ENCODE data around the gene FBXO7. TPM values are rescaled to one million over a fixed set of nuclear protein-coding genes. Genes with fewer than 3 reads are reported as not detected.

FBXO7 gene
- total RNA-seq, 1 experiment from 2014 or later, result 47.8 TPM

DNA sequence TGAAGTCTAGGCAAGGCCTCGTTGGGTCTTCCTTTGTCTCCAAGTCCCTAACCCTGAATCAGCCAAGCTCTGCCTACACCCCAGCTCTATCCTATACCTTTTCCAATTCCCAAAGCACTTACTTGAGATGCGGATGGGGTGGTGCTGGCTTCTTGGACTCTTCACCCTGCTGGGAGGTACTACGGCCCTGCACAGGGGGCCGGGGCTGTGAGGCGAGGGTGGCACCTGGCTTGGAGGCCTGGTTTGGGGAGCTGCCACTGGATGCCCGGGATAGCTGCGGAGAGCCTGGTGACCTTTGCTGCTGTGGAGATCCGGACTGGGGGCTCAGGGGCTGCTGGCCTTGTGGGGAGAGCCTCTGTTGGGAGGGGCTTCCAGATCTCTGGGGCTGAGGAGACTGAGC is 43.3 kb downstream of the FBXO7 start:
- TF ChIP-seq, protein P1, sequence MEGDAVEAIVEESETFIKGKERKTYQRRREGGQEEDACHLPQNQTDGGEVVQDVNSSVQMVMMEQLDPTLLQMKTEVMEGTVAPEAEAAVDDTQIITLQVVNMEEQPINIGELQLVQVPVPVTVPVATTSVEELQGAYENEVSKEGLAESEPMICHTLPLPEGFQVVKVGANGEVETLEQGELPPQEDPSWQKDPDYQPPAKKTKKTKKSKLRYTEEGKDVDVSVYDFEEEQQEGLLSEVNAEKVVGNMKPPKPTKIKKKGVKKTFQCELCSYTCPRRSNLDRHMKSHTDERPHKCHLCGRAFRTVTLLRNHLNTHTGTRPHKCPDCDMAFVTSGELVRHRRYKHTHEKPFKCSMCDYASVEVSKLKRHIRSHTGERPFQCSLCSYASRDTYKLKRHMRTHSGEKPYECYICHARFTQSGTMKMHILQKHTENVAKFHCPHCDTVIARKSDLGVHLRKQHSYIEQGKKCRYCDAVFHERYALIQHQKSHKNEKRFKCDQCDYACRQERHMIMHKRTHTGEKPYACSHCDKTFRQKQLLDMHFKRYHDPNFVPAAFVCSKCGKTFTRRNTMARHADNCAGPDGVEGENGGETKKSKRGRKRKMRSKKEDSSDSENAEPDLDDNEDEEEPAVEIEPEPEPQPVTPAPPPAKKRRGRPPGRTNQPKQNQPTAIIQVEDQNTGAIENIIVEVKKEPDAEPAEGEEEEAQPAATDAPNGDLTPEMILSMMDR (conservative IDR thresholded peaks at IDR 0.05), result no peak
- WGBS (ENCODE audit: extremely low coverage, insufficient read length, low lambda C conversion rate), result no CpG with 5 or more reads among the region's 8 CpGs
- H3K36me3 Mint-ChIP-seq (ENCODE audit: insufficient read depth in 1 of 3, low read depth in 3 of 3), result peaks cover 21 to 65% (median 57%) of the 10 kb centered on the region in 3 experiments

More for the DNA sequence above, 43.3 kb downstream of the FBXO7 start:
- Histone ChIP-seq H3K23me2 (ENCODE audit: insufficient read length, low read depth, low read length, poor library complexity, severe bottlenecking) (no peaks in the 10 kb centered on the region), H3K9ac (ENCODE audit: extremely low read depth, insufficient read length, low read length) (no peak overlapping the region), H2AFZ (ENCODE audit: low read length) (no peak overlapping the region), H3K79me2 (ENCODE audit: insufficient read depth, low read length) (no peaks in the 10 kb centered on the region), H3K4me2 (ENCODE audit: insufficient read depth, insufficient read length, low read length) (no peak overlapping the region), H2BK12ac (ENCODE audit: insufficient read length, low read depth, low read length) (no peak overlapping the region), H4K91ac (ENCODE audit: insufficient read length, low read depth, low read length) (no peak overlapping the region), H3K9me3 (ENCODE audit: control insufficient read depth, low read depth, low read length) (no peaks in the 10 kb centered on the region), H3K27ac (ENCODE audit: insufficient read length, low read depth, low read length) (no peak overlapping the region), H2BK20ac (ENCODE audit: low read depth, low read length, poor library complexity, severe bottlenecking) (no peak overlapping the region), H3K4me1 (ENCODE audit: insufficient read depth, low read length) (no peaks in the 10 kb centered on the region), H3K79me1 (ENCODE audit: insufficient read depth, low read depth, low read length, poor library complexity, severe bottlenecking) (no peaks in the 10 kb centered on the region), H4K5ac (ENCODE audit: insufficient read length, low read depth, low read length) (no peak overlapping the region), H3K56ac (ENCODE audit: insufficient read length, low read depth, low read length) (no peak overlapping the region), H3K14ac (ENCODE audit: insufficient read depth, low read length) (no peak overlapping the region), H2BK15ac (ENCODE audit: low read depth, low read length) (no peak overlapping the region), H3T11ph (ENCODE audit: low read length) (no peak overlapping the region), H4K8ac (replicated peaks; ENCODE audit: insufficient read length, low read depth, low read length) (no peak overlapping the region), H2BK5ac (ENCODE audit: insufficient read length, low read length) (no peak overlapping the region), H3K23ac (ENCODE audit: insufficient read length, low read depth, low read length) (no peak overlapping the region), H3K18ac (ENCODE audit: insufficient read length, low read depth, low read length) (no peak overlapping the region), H2BK120ac (ENCODE audit: low read depth, low read length, poor library complexity, severe bottlenecking) (no peak overlapping the region), H4K20me1 (ENCODE audit: control insufficient read depth, insufficient read depth, insufficient read length) (no peaks in the 10 kb centered on the region), H2AK5ac (ENCODE audit: insufficient read length, low read length) (no peak overlapping the region), H3K4ac (ENCODE audit: low read depth, low read length) (no peak overlapping the region), H3K27me3 (ENCODE audit: insufficient read depth, low read length) (no peaks in the 10 kb centered on the region)
- Mint-ChIP-seq H3K4me1 (no peaks in the 10 kb centered on the region), H3K9me3 (peaks cover 3 to 11% of the 10 kb centered on the region in 2 experiments; a peak in 2 of 5 replicates), H3K27me3 (ENCODE audit: low read depth) (no peaks in the 10 kb centered on the region), H3K27ac (no peak overlapping the region), H3K4me3 (no peak overlapping the region)
- DNase-seq, result no peak

All from H9 (cell line).